HG02759 (cell line): Measurements from ENCODE around the gene STIL.
"Not testable (repeated sequence)": the region's sequence is repeated elsewhere in the genome, so short reads cannot be mapped to it uniquely, and the experiment has no call there.

ENCODE experiments used
- ATAC-seq: cut with Tn5 transposase; IDR thresholded peaks from one replicate; pipeline ENCODE4 v1.9.1; 2021; ENCODE audit warnings: mild to moderate bottlenecking, moderate library complexity; ENCODE audit not compliant: unreplicated experiment

Gene STIL

DNA sequence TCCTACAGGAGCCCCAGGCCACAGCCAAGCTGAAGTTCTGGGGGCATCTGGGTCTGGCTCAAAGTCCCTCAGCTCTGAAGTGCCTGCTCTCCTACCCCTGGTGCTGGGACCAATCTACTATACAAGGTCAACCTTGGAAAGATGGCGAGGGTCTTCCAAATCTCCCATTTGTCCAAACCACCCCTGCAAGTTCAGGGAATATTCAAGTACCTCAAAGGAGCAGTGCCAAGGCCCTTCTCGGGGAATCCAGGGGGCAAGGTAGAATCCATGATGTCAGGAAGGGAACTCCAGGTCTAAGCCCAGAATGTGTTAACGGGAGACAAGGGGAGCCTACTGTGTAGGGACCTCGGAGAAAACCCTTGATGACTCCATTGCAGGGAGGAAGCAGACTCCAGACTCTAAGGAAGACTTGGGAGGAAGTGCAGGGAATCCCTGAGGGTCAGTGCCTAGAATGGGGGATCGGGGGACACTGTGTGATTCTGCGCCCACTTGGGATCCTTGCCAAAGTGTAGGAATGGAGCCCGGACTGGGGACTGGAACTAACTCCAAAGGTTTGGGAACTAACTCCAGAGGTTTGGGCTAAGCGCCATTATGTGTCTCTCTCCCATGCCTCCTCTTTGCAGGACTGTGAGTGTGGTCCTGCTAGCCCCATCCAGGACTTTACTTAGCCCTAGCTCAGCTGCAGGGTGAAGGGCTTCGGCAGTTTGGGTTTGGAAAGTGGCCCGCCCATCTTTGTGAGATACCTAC is 90.6 kb downstream of the STIL start:
- ATAC-seq = no peak

GRCh38 chr1:47222476-47222875 is 91.5 kb downstream of the STIL start:
- no peak for ATAC-seq

DNA sequence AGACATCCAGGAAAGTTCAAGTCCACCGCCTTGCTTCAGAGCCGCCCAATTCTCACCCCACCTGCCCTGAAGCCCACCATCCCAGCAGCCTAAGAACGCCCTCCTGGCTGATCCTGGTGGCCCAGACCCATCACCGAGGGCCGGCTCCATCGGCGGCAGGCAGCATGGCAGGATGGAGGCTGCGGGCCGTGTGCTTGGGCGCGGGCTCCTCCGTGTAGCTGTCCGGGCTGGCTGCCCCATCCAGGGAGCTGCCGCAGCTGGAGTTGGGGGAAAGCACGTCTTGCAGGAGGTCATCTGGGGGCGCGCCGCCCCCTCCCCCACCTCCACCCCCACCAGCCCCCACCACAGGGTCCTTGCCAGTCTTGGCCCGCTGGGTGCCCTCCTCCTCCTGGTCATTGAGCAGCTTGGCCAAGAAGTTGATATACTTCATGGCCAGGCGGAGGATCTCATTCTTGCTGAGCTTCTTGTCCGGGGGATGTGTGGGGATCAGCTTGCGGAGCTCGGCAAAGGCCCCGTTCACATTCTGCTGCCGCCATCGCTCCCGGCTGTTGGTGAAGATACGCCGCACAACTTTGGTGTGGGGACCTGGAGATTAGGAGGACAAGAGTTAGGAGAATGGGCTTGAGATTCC is 94.2 kb downstream of the STIL start:
- no peak for ATAC-seq

- ATAC-seq = no peak
Observed at GRCh38 chr1:47219001-47219400, 94.9 kb downstream of the STIL start.

DNA sequence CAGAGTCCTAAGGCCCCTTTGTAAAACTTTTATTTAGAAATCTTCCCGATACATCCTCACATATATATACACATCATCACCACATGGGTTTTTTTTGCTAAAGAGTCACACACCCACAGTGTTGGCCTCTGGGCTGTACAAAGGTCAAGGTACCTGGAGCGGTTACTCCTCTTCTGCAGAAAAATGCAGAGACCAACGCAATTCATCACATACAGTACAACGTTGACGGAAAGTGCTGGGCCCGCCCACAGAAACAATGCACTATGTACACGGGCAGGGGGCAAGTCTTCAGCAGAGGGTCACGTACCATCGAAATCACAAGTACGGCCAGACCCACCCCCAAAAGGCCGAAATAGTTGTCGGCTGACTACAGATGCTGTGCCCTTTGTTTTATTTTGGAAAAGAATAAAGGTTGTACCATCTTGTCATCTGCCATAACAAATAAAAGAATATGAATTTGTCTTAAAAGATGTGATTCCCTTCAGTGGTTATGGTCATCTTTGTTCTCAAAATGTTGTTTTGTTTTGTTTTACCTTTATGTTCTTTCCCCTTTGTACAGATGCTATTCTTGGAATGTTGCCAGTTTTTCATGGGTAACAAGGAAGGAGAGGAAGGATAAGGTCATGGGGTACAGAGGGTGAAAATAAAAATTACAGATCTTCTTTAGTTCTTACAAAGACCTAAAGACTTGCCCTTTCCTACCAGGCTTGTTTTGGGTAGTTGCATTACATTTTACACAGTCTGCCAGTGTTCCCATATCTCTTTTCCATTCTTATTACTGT is 97.5 kb downstream of the STIL start:
- no peak for ATAC-seq

- no peak for ATAC-seq
Observed at GRCh38 chr1:47215713-47216112, 98.2 kb downstream of the STIL start.

DNA sequence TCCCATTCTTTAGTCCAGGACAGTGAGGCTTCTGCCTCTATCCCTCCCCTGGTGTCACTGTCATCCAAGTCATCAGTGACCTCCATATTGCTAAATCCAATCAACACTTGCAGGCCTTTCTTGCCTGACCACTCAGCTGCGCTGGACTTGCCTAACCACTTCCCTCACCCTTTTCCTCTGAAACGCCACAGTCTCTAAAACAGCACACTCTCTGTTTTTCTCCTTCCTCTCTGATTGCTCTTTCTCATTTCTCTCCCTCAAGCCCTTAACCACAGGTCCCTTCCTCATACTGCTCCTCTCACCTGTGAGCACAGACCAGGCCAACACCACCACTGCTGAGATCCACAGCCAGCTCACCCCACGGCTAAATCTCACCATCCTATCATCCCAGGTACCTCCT is 99.4 kb downstream of the STIL start:
- ATAC-seq = no peak

- no peak for ATAC-seq
Observed at GRCh38 chr1:47213230-47213963, 100.5 kb downstream of the STIL start.

- no peak for ATAC-seq
Observed at GRCh38 chr1:47212636-47213229, 101.2 kb downstream of the STIL start.

GRCh38 chr1:47211796-47212269 is 102.1 kb downstream of the STIL start:
- ATAC-seq = no peak

DNA sequence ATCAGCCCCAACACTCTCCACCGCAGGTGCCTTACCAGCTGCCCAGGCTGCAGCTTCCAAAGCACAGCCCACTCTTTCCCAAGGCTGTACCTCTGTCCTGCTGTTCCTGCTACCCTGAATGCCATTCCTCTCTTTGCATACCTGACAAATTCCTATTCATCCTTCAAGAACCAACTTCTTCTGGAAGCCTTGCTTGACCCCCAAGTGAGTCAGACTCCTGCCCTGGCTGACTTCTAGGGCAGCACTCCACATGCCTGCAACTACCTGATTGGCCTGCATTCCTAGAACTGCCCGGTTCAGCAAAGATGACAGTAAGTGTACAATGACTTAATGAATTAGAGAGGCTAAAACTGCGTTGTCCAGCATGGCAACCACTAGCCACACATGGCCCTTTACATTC is 103.3 kb downstream of the STIL start:
- ATAC-seq = no peak

- no peak for ATAC-seq
Observed at GRCh38 chr1:47209725-47210325, 104.1 kb downstream of the STIL start.

DNA sequence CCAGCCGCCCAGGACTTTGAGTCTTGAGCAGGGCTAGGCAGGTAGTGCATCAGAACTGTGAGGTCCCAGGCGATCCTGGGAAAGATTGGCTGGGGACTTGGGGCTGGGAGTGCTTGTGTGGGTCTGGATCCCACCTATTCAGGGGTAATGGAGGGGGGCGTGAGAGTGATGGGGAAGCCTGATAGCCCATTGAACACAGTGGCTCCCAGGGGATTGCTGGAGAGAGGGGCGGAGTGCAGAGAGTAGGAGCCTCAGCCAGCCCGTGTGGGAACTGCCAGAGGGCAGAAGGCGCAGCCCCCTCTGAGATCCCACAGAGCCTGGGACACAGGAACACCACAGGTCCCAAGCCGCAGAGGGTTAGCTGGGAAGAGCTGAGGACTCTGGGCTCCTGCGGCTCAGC is 104.9 kb downstream of the STIL start:
- no peak for ATAC-seq

- no peak for ATAC-seq
Observed at GRCh38 chr1:47208374-47208850, 105.5 kb downstream of the STIL start.

- ATAC-seq = no peak
Observed at GRCh38 chr1:47207803-47208373, 106.1 kb downstream of the STIL start.

DNA sequence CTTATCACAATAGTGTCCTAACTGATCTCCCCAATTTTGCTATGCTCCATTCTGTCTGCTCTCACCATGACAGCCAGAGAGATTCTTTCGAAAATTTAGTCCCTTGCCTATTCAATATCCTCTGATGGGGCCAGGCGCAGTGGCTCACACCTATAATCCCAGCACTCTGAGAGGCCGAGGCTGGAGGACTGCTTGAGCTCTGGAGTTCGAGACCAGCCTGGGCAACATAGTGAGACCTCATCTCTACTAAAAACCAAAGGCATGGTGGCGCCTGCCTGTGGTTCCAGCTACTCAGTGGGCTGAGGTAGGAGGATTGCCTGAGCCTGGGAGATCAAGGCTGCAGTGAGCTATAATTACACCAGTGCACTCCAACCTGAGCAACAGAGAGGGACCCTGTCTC is 108.0 kb downstream of the STIL start:
- ATAC-seq = no peak

- not testable (repeated sequence) for ATAC-seq
Observed at GRCh38 chr1:47203504-47203903, 110.4 kb downstream of the STIL start.

GRCh38 chr1:47201179-47201578 is 112.8 kb downstream of the STIL start:
- ATAC-seq = no peak
